Measurements from ENCODE around the gene PATL1. TPM values are rescaled to one million over a fixed set of nuclear protein-coding genes. Genes with fewer than 3 reads are reported as not detected.
A peak's percentile ranks its signal among the peaks of the same experiment; 100 is the strongest.

PATL1 gene
- 19.1 and 25.6 TPM in 2 replicates for total RNA-seq (ENCODE audit: low replicate concordance)

- TF ChIP-seq CTCF (IDR thresholded peaks at IDR 0.05; ENCODE audit: insufficient read depth, low read length) = no peak
- peak; percentile 99 for DNase-seq (ENCODE audit: low read depth)
- H3K4me3 ChIP-seq (ENCODE audit: low read depth, low read length) = peak within 1 kb of the TSS; percentile 87
Measured at GRCh38 chr11:59668950-59669610, at the start of gene PATL1. TSS of gene PATL1 (minus strand) at chr11:59669037. CDS start at chr11:59668895, 142 bp downstream.

GRCh38 chr11:59716051-59716450, 47.2 kb upstream of the PATL1 start:
- H3K4me3 ChIP-seq (ENCODE audit: low read depth, low read length) = no peak overlapping the region
- DNase-seq (ENCODE audit: low read depth) = no peak
- TF ChIP-seq CTCF (IDR thresholded peaks at IDR 0.05; ENCODE audit: insufficient read depth, low read length) = no peak

GRCh38 chr11:59713745-59714144, 44.9 kb upstream of the PATL1 start, which contains the start of gene OR10V1:
TSS of gene OR10V1 (minus strand) at chr11:59713845. CDS start at chr11:59713845, 0 bp downstream.
- DNase-seq (ENCODE audit: low read depth) = no peak
- H3K4me3 ChIP-seq (ENCODE audit: low read depth, low read length) = no peak within 1 kb of the TSS
- no peak for TF ChIP-seq CTCF (IDR thresholded peaks at IDR 0.05; ENCODE audit: insufficient read depth, low read length)

- DNase-seq (ENCODE audit: low read depth) = no peak
Measured at GRCh38 chr11:59710136-59710847, 41.5 kb upstream of the PATL1 start.

GRCh38 chr11:59708537-59708936, 39.7 kb upstream of the PATL1 start:
- TF ChIP-seq CTCF (IDR thresholded peaks at IDR 0.05; ENCODE audit: insufficient read depth, low read length) = no peak
- DNase-seq (ENCODE audit: low read depth) = no peak
- no peak overlapping the region for H3K4me3 ChIP-seq (ENCODE audit: low read depth, low read length)

More at GRCh38 chr11:59710136-59710847, 41.5 kb upstream of the PATL1 start:
- TF ChIP-seq CTCF (IDR thresholded peaks at IDR 0.05; ENCODE audit: insufficient read depth, low read length) = no peak
- H3K4me3 ChIP-seq (ENCODE audit: low read depth, low read length) = no peak overlapping the region

GRCh38 chr11:59707371-59707770, 38.5 kb upstream of the PATL1 start:
- DNase-seq (ENCODE audit: low read depth) = no peak
- no peak for TF ChIP-seq CTCF (IDR thresholded peaks at IDR 0.05; ENCODE audit: insufficient read depth, low read length)
- H3K4me3 ChIP-seq (ENCODE audit: low read depth, low read length) = no peak overlapping the region
